GM23338 (cell line): ENCODE data around the gene UBE3B. TPM values are rescaled to one million over a fixed set of nuclear protein-coding genes. Genes with fewer than 3 reads are reported as not detected.

Experiments
- ATAC-seq: fragments of 200-7000 bp; cut with Tn5 transposase; 3 replicates; pipeline ENCODE4 v1.9.1; 2020
- DNase-seq: peaks from one replicate; pipeline ENCODE4 v3.0.0-alpha.2; 2015; ENCODE audit warnings: low spot score
- H2AFZ ChIP-seq: fragments of 200-600 bp; sonication (generic); 2 replicates; pipeline ENCODE4 v1.8.0; 2016; ENCODE audit warnings: antibody characterized with exemption, mild to moderate bottlenecking, moderate library complexity
- H3F3A ChIP-seq: fragments of 200-600 bp; sonication (generic); replicated peaks from 2 replicates; pipeline ENCODE4 v1.8.0; 2017; ENCODE audit warnings: antibody characterized with exemption, mixed run types, low read depth
- H3K27ac ChIP-seq: fragments of 200-600 bp; sonication (generic); 2 replicates; pipeline ENCODE4 v1.6.1; 2016; ENCODE audit warnings: low read depth
- H3K27me3 ChIP-seq: fragments of 200-600 bp; sonication (generic); 2 replicates; pipeline ENCODE4 v1.8.0; 2016; ENCODE audit warnings: mild to moderate bottlenecking, mixed run types, moderate library complexity; ENCODE audit not compliant: insufficient read depth
- H3K36me3 ChIP-seq: fragments of 200-600 bp; sonication (generic); 2 replicates; pipeline ENCODE4 v1.8.0; 2016; ENCODE audit warnings: mild to moderate bottlenecking; ENCODE audit not compliant: insufficient read depth
- H3K4me1 ChIP-seq: fragments of 200-600 bp; sonication (generic); 2 replicates; pipeline ENCODE4 v1.8.0; 2016; ENCODE audit warnings: mild to moderate bottlenecking, moderate library complexity; ENCODE audit not compliant: insufficient read depth
- H3K4me2 ChIP-seq: fragments of 200-600 bp; sonication (generic); 2 replicates; pipeline ENCODE4 v1.7.1; 2017; ENCODE audit warnings: mixed run types
- H3K4me3 ChIP-seq: fragments of 200-600 bp; sonication (generic); 2 replicates; pipeline ENCODE4 v1.6.1; 2016; ENCODE audit warnings: mixed run types
- H3K79me2 ChIP-seq: fragments of 200-600 bp; sonication (generic); replicated peaks from 2 replicates; pipeline ENCODE4 v1.8.0; 2017; ENCODE audit warnings: mild to moderate bottlenecking; ENCODE audit not compliant: insufficient read depth
- H3K9me2 ChIP-seq: fragments of 200-600 bp; sonication (generic); 2 replicates; pipeline ENCODE4 v1.8.0; 2017; ENCODE audit not compliant: insufficient read depth
- H4K20me1 ChIP-seq: fragments of 200-600 bp; sonication (generic); replicated peaks from 2 replicates; pipeline ENCODE4 v1.8.0; 2017; ENCODE audit warnings: mild to moderate bottlenecking; ENCODE audit not compliant: insufficient read depth
- H3K27ac Mint-ChIP-seq: 2 replicates; pipeline ENCODE4 v1.8.0; 2020; ENCODE audit warnings: inconsistent platforms, mild to moderate bottlenecking, moderate library complexity, mixed read lengths
- H3K27me3 Mint-ChIP-seq: 3 replicates; pipeline ENCODE4 v1.8.0; 2022; ENCODE audit warnings: low read depth, mild to moderate bottlenecking, moderate library complexity, mixed read lengths, inconsistent platforms; ENCODE audit not compliant: insufficient read depth, poor library complexity
- H3K36me3 Mint-ChIP-seq: 3 replicates; pipeline ENCODE4 v1.8.0; 2021; ENCODE audit warnings: low read depth, mild to moderate bottlenecking, inconsistent platforms, moderate library complexity, mixed read lengths
- H3K4me1 Mint-ChIP-seq: 3 replicates; pipeline ENCODE4 v1.8.0; 2020; ENCODE audit warnings: mild to moderate bottlenecking, inconsistent platforms, mixed read lengths
- H3K4me3 Mint-ChIP-seq: 3 replicates; pipeline ENCODE4 v1.8.0; 2021; ENCODE audit warnings: moderate library complexity, mild to moderate bottlenecking, inconsistent platforms, mixed read lengths
- H3K9me3 Mint-ChIP-seq: 3 replicates; pipeline ENCODE4 v1.8.0; 2020; ENCODE audit warnings: moderate library complexity, mild to moderate bottlenecking, inconsistent platforms, mixed read lengths
- CREB1 ChIP-seq: fragments of 250-450 bp; sonication (Bioruptor Pico); IDR thresholded peaks from 2 replicates; pipeline ENCODE4 v1.5.0; 2020; ENCODE audit warnings: low read depth, mild to moderate bottlenecking, moderate library complexity
- CTCF ChIP-seq, 2 experiments: fragments of 200-600 bp in 1 of 2; sonication (generic) in 1 of 2; conservative IDR thresholded peaks; 2 replicates each; pipeline versions ENCODE4 v1.5.1 to v1.6.1; 2016 to 2017; ENCODE audit warnings: antibody characterized with exemption in 2 of 2, low read depth in 2 of 2, mild to moderate bottlenecking in 2 of 2, moderate library complexity in 1 of 2
- ETS1 ChIP-seq: IDR thresholded peaks from 2 replicates; pipeline ENCODE4 v1.6.1; 2016; ENCODE audit warnings: antibody characterized with exemption
- EZH2 ChIP-seq: fragments of 200-600 bp; sonication (generic); IDR thresholded peaks from one replicate; pipeline ENCODE4 v1.8.0; 2017; ENCODE audit warnings: antibody characterized with exemption, mild to moderate bottlenecking, low read depth; ENCODE audit not compliant: unreplicated experiment
- EZH2phosphoT487 ChIP-seq: fragments of 200-600 bp; sonication (generic); IDR thresholded peaks from one replicate; pipeline ENCODE4 v1.8.1; 2018; ENCODE audit warnings: antibody characterized with exemption; ENCODE audit not compliant: unreplicated experiment
- JUNB ChIP-seq: IDR thresholded peaks from one replicate; pipeline ENCODE4 v1.6.1; 2016; ENCODE audit warnings: antibody characterized with exemption; ENCODE audit not compliant: unreplicated experiment
- NANOG ChIP-seq: IDR thresholded peaks from 2 replicates; pipeline ENCODE4 v1.6.1; 2016; ENCODE audit warnings: antibody characterized with exemption, borderline replicate concordance
- POLR2AphosphoS5 ChIP-seq: IDR thresholded peaks from 2 replicates; pipeline ENCODE4 v1.6.1; 2016; ENCODE audit warnings: antibody characterized with exemption, low read depth
- REST ChIP-seq: IDR thresholded peaks from one replicate; pipeline ENCODE4 v1.6.1; 2018; ENCODE audit warnings: antibody characterized with exemption; ENCODE audit not compliant: unreplicated experiment
- ZNF114 ChIP-seq: fragments of 250-450 bp; sonication (Bioruptor Pico); IDR thresholded peaks from 2 replicates; pipeline ENCODE4 v1.5.0; 2020; ENCODE audit warnings: mild to moderate bottlenecking, moderate library complexity
- ZNF331 ChIP-seq: fragments of 250-450 bp; sonication (Bioruptor Pico); IDR thresholded peaks from 2 replicates; pipeline ENCODE4 v1.5.0; 2020; ENCODE audit warnings: low read depth, mild to moderate bottlenecking, moderate library complexity
- polyA plus RNA-seq: library from polyadenylated mRNA; unstranded; fragments of >200 nt; fragmentation: Nextera tagmentation; extraction: Ambion mirVana; gene quantifications from 2 replicates; pipeline ENCODE4 v1.2.1, GENCODE V29; 2016
- total RNA-seq: library from RNA; depleted of rRNA; stranded (reverse); fragments of >200 nt; shearing (Covaris generic); gene quantifications from 2 replicates; pipeline ENCODE4 v1.2.3, GENCODE V29; 2014

UBE3B gene
- total and polyA plus RNA-seq, 2 experiments from 2014 or later: 20.8 TPM

GRCh38 chr12:109477963-109478315 lies 505 bp downstream of the UBE3B start:
- H3K27ac ChIP-seq: peak overlapping the region; percentile 98; the same call in 1 of the 2 replicates
- no peaks in the 10 kb centered on the region for H3F3A ChIP-seq
- no peaks in the 10 kb centered on the region for H3K36me3 ChIP-seq
- ATAC-seq: no peak
- H3K4me3 Mint-ChIP-seq: peak overlapping the region; percentile 96
- DNase-seq: no peak
- peaks cover 4% of the 10 kb centered on the region for H3K27me3 Mint-ChIP-seq
- H3K9me2 ChIP-seq: no peaks in the 10 kb centered on the region
- H3K36me3 Mint-ChIP-seq: no peaks in the 10 kb centered on the region; the same call in 2 of the 3 replicates
- peaks cover 67% of the 10 kb centered on the region for H3K79me2 ChIP-seq
- H3K4me2 ChIP-seq: peak overlapping the region; percentile 92
- peaks cover 29% of the 10 kb centered on the region for H4K20me1 ChIP-seq
- peak overlapping the region; percentile 100 for H3K27ac Mint-ChIP-seq
- H2AFZ ChIP-seq: peak overlapping the region; percentile 100
- H3K4me1 Mint-ChIP-seq: peaks cover 21% of the 10 kb centered on the region
- no peaks in the 10 kb centered on the region for H3K27me3 ChIP-seq
- peaks cover 25% of the 10 kb centered on the region for H3K4me1 ChIP-seq
- no peaks in the 10 kb centered on the region for H3K9me3 Mint-ChIP-seq
- peak overlapping the region; percentile 96 for H3K4me3 ChIP-seq
- TF ChIP-seq ETS1 (no peak), CTCF (conservative IDR thresholded peaks at IDR 0.05; ENCODE audit: low read depth in 2 of 2) (no peak), POLR2AphosphoS5 (no peak), ZNF114 (CRISPR knock-in tag) (no peak), EZH2phosphoT487 (no peak)

- Mint-ChIP-seq H3K4me3 (no peak overlapping the region), H3K27me3 (peaks cover 3% of the 10 kb centered on the region)
- ATAC-seq: no peak
- TF ChIP-seq JUNB (no peak), REST (no peak), EZH2phosphoT487 (no peak), EZH2 (no peak), ZNF114 (CRISPR knock-in tag) (no peak), ZNF331 (CRISPR knock-in tag) (no peak), ETS1 (no peak), POLR2AphosphoS5 (no peak), NANOG (no peak), CREB1 (CRISPR knock-in tag) (no peak), CTCF (conservative IDR thresholded peaks at IDR 0.05; ENCODE audit: low read depth in 2 of 2) (no peak)
These were observed 2.3 kb downstream of the UBE3B start for GRCh38 chr12:109479761-109480160.

More at GRCh38 chr12:109479761-109480160, 2.3 kb downstream of the UBE3B start:
- H3K36me3 ChIP-seq: peaks cover 6% of the 10 kb centered on the region; the same call in 1 of the 2 replicates
- Mint-ChIP-seq H3K4me1 (peaks cover 15% of the 10 kb centered on the region), H3K27ac (no peak overlapping the region), H3K9me3 (no peaks in the 10 kb centered on the region), H3K36me3 (peaks cover 6% of the 10 kb centered on the region)
- peaks cover 14% of the 10 kb centered on the region for H4K20me1 ChIP-seq
- no peaks in the 10 kb centered on the region for H3F3A ChIP-seq
- H3K4me2 ChIP-seq: no peak overlapping the region
- peaks cover 20% of the 10 kb centered on the region for H3K4me1 ChIP-seq
- no peaks in the 10 kb centered on the region for H3K27me3 ChIP-seq
- no peak overlapping the region for H3K27ac ChIP-seq
- H2AFZ ChIP-seq: no peak overlapping the region
- H3K4me3 ChIP-seq: no peak overlapping the region
- no peak for DNase-seq
- no peaks in the 10 kb centered on the region for H3K9me2 ChIP-seq
- peaks cover 48% of the 10 kb centered on the region for H3K79me2 ChIP-seq
